ENCODE measurements around the gene CYTH1. TPM values are rescaled to one million over a fixed set of nuclear protein-coding genes. Genes with fewer than 3 reads are reported as not detected.

Gene CYTH1
- total and polyA plus RNA-seq, 10 of the 15 experiments (the other 5 are each of a cell fraction or from before 2014, with no cell fraction given), result 6.6 to 188 (median 145) TPM

GRCh38 chr17:78798695-78799559 is 16.9 kb upstream of the CYTH1 start:
- no peak for DNase-seq (ENCODE audit: low read depth, low spot score)

More at GRCh38 chr17:78798695-78799559, 16.9 kb upstream of the CYTH1 start:
- no peak overlapping the region for H2AFZ ChIP-seq (ENCODE audit: control insufficient read depth, low read depth, low read length)
- ChIA-PET POLR2A (interaction anchor here (1.1 kb wide), 1 partner anchor 21 kb away, joined by 3 read pairs; no protein-coding TSS in a partner anchor), RAD21 (ENCODE audit: unreplicated experiment) (interaction anchor here (1.0 to 1.7 kb wide), 3 partner anchors 51 to 90 kb away, joined by 3 to 7 read pairs (median 4); no protein-coding TSS in a partner anchor), CTCF (interaction anchor here (0.6 to 3.1 kb wide), 7 partner anchors 11 to 301 kb away, joined by 3 to 16 read pairs (median 4); no protein-coding TSS in a partner anchor), SMC1A (ENCODE audit: uncharacterized antibody, unreplicated experiment) (interaction anchor here (0.7 to 1.9 kb wide), 5 partner anchors 11 to 301 kb away, joined by 3 to 7 read pairs (median 4); no protein-coding TSS in a partner anchor)
- H3K4me2 ChIP-seq (ENCODE audit: control insufficient read depth, insufficient read depth), result no peak overlapping the region
- H3K9me3 ChIP-seq (replicated peaks; ENCODE audit: control insufficient read depth, insufficient read depth, low read length), result no peaks in the 10 kb centered on the region
- H3K4me3 ChIP-seq, result no peak overlapping the region
- WGBS (ENCODE audit: insufficient coverage, insufficient replicate concordance, low lambda C conversion rate, missing lambda C conversion rate), result 72% methylated on average over 30 of the region's 33 CpGs
- H3K9ac ChIP-seq (ENCODE audit: control insufficient read depth, insufficient read depth, low read length), result no peak overlapping the region
- in situ Hi-C loops (cut with MboI), result no loop called here
- FAIRE-seq (peak; percentile 18), ATAC-seq (peak; percentile 83)
- H3K4me1 ChIP-seq (ENCODE audit: control insufficient read depth, insufficient read depth, low read length), result no peaks in the 10 kb centered on the region
- H3K27me3 ChIP-seq (replicated peaks in 1 of 2; ENCODE audit: control insufficient read depth in 2 of 2, insufficient read depth in 2 of 2, low read length in 1 of 2), result no peaks in the 10 kb centered on the region
- peaks cover 13 to 43% of the 10 kb centered on the region in 2 experiments for H3K36me3 ChIP-seq (ENCODE audit: control insufficient read depth in 2 of 2, insufficient read depth in 2 of 2, low read length in 1 of 2)
- no peak overlapping the region for H3K27ac ChIP-seq (ENCODE audit: control insufficient read depth, insufficient read depth)
- no TSS peak for BruUV-seq (replicated peaks)
- no peaks in the 10 kb centered on the region for H4K20me1 ChIP-seq (ENCODE audit: control insufficient read depth, insufficient read depth)
- H3K79me2 ChIP-seq (ENCODE audit: control insufficient read depth, insufficient read depth, low read length), result no peaks in the 10 kb centered on the region
- TF ChIP-seq RAD21 (IDR thresholded peaks at IDR 0.05; ENCODE audit: insufficient read depth, low read depth, low read length) (peak; percentile 54), IRF5 (IDR thresholded peaks at IDR 0.05; ENCODE audit: borderline replicate concordance) (no peak), SMC3 (IDR thresholded peaks at IDR 0.05; ENCODE audit: borderline replicate concordance, low read length) (peak; percentile 56; the same call in 1 of the 2 replicates), RUNX3 (IDR thresholded peaks at IDR 0.05; ENCODE audit: low read length) (peak; percentile 27; the same call in 1 of the 2 replicates), RB1 (IDR thresholded peaks at IDR 0.05; ENCODE audit: borderline replicate concordance) (0 out of 2 replicates have a peak, but pooled peaks have one; percentile 25), GABPA (IDR thresholded peaks at IDR 0.05; ENCODE audit: low read depth) (no peak), CTCF (IDR thresholded peaks at IDR 0.05 in 2 of 3, conservative IDR thresholded peaks at IDR 0.05 in 1 of 3; ENCODE audit: control insufficient read depth in 2 of 3, extremely low read depth in 1 of 3, insufficient read depth in 1 of 3, low read depth in 3 of 3, low read length in 3 of 3) (peak; percentile 49 to 60 (median 49); a peak in 5 of 6 replicates), IKZF2 (IDR thresholded peaks at IDR 0.05) (no peak), BRCA1 (IDR thresholded peaks at IDR 0.05; ENCODE audit: low read depth, low read length) (no peak)
- intact Hi-C loops (cut with micrococcal nuclease; ENCODE audit: unreplicated experiment), result loop anchor here (2.0 kb wide), 1 partner anchor 302 kb away; no protein-coding TSS in a partner anchor

Measured in GM12878 (cell line).